Activated T-cell treated with anti-CD3 and anti-CD28 coated beads for 24 hours (primary cell): ENCODE measurements around the gene TOP2B.

ENCODE experiments used
- DNase-seq: peaks from one replicate; pipeline ENCODE4 v3.0.0-alpha.2; 2020; ENCODE audit warnings: low read depth

Gene TOP2B, protein sequence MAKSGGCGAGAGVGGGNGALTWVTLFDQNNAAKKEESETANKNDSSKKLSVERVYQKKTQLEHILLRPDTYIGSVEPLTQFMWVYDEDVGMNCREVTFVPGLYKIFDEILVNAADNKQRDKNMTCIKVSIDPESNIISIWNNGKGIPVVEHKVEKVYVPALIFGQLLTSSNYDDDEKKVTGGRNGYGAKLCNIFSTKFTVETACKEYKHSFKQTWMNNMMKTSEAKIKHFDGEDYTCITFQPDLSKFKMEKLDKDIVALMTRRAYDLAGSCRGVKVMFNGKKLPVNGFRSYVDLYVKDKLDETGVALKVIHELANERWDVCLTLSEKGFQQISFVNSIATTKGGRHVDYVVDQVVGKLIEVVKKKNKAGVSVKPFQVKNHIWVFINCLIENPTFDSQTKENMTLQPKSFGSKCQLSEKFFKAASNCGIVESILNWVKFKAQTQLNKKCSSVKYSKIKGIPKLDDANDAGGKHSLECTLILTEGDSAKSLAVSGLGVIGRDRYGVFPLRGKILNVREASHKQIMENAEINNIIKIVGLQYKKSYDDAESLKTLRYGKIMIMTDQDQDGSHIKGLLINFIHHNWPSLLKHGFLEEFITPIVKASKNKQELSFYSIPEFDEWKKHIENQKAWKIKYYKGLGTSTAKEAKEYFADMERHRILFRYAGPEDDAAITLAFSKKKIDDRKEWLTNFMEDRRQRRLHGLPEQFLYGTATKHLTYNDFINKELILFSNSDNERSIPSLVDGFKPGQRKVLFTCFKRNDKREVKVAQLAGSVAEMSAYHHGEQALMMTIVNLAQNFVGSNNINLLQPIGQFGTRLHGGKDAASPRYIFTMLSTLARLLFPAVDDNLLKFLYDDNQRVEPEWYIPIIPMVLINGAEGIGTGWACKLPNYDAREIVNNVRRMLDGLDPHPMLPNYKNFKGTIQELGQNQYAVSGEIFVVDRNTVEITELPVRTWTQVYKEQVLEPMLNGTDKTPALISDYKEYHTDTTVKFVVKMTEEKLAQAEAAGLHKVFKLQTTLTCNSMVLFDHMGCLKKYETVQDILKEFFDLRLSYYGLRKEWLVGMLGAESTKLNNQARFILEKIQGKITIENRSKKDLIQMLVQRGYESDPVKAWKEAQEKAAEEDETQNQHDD (N-terminal part only)

DNA sequence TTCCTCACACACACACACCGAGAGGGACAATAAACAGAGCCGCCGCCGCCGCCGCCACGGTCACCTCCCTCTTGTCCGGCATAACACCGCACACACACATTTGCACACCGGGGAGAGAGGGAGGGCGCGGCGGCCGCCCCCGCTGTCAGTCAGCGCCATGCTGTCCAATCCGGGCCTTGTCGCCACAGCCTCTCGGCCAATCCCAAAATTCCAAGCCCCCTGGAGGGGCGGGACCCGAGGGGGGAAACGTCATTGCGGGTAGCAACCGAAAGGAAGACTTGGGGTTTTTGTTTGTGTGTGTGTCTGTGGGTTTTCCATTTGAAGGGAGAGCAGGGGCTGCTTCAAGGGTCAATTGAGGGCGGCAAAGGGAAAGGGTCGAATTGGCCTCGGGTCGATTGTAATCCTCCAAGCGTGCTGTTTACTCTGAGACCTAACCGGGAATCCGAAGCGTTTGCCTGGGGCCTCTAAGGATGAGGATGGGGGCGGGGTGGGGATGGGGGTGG is at the start of gene TOP2B:
TSS of gene TOP2B (minus strand) at position 96 of the 503 bp plus-strand sequence. CDS start 610 bp downstream, outside the sequence.
- peak; percentile 93 for DNase-seq

DNA sequence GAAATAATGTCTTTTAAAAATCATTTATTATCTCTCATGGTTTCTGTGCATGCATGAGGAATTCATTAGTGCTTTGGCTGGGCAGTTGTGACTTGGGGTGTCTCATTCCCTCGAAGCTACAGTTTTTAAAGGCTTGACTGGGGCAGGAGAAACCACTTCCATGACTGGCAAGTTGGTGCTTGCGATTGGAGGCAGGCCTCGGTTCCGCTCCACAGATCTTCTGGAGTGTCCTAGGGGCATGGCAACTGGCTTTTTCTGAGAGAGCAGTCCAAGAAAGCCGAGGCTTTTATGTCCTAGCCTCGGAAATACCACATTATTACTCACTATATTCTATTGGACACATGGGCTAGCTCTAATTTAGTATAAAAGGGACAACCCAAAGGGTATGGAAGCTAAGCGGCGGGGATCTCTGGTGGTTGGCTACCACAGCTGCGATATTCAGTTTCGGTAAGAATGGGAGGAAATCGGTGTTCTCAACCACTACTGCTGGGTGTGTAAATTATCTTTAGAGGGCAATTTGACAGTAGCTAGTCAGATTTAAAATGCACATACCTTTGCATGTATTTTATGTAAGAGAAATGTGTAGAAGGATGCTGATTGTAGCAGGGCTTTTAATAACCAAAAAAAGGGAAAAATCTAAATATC is 48.8 kb upstream of the TOP2B start:
- DNase-seq = no peak

DNA sequence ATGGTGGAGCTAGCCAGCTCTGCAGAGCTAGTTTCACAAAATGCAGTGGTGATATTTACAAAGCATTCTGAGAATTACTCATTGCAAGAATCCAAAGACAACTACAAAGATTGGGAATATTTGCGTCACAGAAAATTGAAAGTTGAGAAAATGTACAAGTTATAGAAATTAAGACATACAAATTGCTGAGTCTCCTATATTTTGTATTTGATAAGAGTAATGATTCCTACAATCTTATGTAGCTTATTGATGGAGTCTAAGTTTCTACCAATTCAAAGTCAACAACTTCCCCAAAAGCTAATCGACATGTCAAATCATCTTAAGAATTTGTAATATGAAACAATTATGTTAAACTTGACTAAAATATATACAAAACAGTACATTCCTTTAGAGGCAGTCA is 46.4 kb upstream of the TOP2B start:
- no peak for DNase-seq

DNA sequence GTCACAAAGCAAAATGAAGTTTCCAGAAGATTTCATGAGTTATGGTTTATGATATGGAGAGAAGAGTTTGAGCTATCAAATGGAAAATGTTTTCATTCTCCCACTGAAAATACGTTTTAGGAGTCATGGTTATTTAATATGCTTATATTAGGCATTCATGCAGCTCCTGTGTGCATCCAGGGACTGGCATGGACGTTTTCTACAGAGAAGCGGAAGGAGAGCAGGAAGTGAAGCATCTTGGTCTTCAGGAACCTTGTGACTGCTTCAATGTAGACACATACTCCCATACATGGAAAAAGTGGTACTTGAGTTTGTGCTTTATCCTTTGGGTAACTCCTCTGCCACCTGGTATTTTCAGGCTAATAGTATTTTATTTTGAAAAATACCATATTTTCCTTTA is 43.3 kb upstream of the TOP2B start:
- no peak for DNase-seq

DNA sequence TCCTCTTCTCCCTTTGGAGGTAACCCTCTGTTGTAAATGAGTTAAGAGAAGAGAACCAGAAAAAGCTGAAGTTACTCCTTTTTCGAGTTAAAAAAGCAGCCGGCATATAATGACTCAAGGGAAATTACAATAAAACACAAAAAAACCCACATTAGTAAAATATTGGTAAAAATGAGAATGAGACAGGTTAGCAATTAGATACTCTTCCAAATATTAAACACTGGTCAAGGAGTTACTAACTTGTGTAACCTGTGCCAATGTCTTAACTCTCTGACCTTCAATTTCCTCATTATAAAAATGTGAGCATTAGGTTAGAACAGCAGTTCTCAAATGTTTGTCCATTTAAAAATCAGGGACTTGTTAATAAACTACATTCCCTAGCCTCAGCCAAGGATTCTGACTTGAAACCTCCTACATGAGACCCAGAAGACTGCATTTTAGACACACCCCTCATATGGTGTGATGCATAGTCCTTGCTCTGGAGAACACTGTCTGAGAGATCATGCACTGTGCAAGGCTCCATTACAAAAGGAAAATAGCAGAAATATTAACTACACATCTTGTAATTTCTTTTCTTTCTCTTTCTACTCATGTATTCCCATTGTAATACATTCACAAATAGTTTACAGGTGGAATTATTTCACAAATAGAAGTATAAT is 42.7 kb upstream of the TOP2B start:
- DNase-seq = no peak

DNA sequence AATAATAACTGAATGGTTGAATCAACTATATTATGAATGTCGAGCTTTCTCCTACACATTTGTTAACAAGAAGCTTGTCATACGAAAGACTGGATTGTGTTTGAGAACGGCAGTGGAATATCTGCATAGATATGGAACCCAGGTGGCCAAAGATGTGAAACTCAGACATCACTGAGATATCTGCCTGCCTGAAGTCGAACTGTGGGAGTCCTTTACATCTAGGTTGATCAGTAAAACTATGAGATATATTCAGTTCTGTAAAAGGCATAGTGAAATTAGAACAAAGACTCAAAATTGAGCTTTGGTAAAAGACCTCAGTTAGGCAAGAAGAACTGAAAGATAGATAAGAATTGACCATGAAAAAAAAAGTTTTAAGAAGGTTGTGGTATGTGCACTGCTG is 41.5 kb upstream of the TOP2B start:
- no peak for DNase-seq

DNA sequence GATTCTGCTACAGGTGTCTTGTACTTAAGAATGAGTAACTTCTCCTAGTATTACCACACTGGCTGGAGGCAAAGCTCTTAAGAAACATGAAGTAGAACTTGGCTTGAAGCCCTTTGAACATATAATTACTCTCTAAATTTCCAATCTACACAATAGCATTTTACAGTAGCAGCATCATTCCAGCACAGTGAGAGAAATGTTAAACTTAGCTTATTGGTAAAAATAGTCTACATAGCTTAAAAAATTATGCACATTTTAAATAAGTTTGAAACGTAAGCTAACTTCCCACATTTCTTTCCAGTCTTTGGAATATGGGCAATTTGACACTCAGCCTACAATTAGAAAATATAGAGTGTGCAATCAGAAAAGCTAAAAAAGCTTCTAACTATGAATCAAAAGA is 32.8 kb upstream of the TOP2B start:
- no peak for DNase-seq

DNA sequence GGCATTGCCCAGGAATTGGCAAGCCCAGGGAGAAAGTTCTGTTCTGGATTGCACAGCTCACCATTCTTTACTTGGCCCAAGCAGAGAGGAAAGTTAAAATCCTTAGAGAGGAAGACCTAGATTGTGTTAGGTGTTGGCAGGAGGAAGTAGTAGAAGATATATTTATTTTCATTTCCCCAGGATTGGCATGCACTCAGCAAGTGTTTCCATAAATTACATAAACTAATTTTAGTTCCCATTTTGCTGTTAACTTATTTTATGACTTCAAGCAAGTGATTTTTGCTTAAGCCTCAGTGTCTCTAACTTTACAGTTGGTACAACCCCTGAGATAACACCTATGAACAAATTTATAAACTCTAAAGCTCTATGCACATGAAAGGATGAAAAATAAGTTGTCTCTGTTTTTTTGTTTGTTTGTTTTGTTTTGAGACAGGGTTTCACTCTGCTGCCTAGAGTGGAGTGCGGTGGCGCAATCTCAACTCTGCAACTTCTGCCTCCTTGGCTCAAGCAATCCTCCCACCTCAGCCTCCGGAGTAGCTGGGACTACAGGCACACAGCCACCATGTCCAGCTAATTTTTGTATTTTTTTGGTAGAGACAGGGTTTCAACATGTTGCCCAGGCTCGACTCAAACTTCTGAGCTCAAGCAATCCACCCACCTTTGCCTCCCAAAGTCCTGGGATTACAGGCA is 31.2 kb upstream of the TOP2B start:
- DNase-seq = no peak

DNA sequence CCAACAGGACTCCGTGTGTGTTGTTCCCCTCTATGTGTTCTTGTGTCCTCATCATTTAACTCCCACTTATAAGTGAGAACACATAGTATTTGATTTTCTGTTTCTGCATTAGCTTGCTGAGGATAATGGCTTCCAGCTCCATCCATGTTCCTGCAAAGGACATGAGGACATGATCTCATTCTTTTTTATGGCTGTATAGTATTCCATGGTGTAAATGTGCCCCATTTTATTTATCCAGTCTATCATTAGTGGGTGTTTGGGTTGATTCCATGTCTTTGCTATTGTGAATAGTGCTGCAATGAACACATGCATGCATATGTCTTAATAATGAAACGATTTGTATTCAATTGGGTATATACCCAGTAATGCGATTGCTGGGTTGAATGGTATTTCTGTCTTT is 28.5 kb upstream of the TOP2B start:
- no peak for DNase-seq

DNA sequence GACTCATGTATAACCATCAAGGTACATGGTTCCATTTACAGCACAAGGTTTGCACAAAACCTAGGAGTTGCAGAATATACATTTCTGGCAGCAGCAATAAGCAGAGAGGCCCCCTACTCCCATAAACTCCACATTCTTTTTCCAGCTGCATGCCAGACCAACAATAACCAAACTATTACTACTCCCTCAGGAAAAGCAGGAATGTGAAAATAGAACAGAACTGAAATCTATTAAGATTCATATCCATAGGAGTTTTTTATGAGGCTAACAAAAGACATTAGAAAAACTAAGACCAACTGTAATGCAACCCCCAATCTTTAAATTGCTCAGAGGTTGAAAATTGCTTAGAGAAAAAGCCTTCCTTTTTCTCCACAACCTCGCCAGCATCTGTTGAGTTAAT is 27.6 kb upstream of the TOP2B start:
- DNase-seq = no peak

DNA sequence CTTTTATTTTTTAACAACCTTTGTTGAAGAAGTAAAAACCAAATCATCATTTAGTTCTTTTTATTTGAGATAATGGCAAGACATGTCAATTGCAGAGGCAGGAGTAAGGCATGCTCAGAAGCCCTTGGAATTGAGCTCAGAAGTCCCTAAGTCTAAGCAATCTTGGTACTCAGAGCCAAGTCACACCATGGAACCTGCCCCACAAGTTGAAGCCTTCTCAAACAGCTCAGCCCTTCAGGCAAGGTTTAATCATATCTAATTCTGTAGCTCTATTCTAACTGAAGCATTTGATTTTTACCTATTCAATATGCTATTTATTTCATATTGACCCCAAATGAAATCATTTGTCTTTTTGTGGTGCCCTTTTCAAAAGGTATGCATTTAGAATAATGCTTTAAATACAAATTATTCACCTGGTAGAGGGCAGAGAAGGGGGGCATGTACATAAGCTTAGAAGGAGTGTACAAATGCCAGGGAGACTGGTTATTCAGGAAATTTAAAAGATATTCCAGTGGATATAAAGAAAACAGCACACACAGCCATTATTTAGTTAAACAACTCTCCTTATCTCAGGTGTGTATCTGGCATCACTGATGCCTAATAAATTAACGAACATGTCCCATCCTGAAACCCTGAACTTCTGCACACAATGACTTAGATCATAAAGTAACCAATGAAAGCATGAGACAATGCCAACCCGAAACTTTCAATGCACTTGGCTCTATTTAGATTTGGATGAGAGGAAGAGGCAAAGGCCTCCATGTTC is 26.2 kb upstream of the TOP2B start:
- no peak for DNase-seq

DNA sequence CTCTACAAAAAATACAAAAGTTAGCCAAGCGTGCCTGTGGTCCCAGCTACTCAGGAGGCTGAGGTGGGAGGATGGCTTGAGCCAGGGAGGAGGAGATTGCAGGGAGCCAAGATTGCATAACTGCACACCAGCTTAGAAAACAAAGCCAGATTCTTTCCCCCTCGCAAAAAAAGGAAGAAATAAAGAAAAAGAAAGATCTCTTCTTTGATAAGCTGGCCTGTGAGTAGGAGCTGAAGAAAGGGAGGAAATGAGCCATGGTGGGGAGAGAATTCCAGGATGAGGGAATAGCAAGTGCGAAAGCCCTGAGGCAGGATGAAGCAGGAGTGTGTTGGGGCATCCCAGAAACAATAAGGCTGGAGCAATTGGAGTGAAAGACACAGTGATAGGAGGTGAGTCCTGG is 24.5 kb upstream of the TOP2B start:
- DNase-seq = no peak

DNA sequence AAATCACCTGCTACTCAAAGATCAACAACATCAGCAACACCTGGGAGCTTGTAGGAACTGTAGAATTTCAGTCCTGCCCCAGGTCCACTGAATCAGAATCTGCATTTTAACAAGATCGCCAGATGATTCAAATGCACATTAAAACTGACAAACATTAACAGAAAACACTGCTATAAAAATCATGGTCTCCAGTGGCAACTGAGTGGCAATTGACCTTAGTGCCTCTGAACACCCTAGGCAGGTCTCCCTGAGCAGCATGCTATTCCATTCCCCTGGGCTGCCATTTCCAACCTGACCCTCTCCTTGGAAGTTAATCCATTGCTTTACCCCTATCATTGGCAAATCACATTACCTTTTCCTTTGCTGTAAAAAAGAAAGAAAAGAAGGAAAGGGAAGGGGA is 23.0 kb upstream of the TOP2B start:
- DNase-seq = no peak

DNA sequence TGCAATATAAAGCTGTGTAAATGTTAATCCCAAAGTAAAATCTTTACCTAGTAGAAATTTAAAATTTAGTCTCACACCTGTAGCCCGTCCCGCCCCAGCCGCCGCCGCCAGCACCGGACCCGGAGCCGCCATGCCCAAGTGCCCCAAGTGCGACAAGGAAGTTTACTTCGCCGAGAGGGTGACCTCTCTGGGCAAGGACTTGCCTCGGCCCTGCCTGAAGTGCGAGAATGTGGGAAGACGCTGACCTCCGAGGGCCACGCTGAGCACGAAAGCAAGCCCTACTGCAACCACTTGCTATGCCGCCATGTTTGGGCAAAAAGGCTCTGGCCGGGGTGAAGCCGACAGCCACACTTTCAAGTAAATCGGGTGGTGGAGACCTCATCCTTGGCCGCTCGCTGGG is 22.1 kb upstream of the TOP2B start:
- no peak for DNase-seq

DNA sequence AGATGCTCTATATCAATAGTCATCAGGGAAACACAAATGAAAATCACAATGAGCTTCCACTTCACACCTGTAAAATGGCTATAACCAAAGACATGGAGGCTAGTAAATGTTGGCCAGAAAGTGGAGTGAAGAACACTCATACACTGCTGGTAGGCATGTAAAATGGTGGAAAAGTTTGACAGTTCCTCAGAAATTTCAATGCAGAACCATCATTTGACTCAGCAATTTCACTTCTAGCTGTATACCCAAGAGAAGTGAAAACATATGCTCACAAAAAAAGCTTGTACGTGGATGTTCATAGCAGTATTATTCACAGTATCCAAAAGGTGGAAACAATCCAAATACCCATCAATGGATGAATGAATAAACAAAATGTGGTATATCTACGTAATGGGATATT is 19.2 kb upstream of the TOP2B start:
- DNase-seq = no peak

DNA sequence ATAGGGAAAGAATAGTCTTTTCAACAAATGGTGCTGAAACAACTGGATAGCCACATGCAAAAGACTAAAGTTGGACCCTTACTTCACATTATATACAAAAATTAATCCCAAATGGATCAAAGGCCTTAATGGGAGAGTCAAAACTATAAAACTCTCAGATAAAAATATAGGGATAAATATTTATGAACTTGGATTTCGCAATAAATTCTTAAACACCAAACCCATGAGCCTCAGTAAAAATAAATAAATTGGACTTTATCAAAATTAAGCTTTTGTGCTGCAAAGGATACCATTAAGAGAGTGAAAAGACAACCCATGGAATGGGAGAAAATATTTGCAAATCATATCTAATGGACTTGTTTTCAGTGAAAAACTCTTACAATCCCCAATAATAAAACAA is 18.7 kb upstream of the TOP2B start:
- DNase-seq = no peak

DNA sequence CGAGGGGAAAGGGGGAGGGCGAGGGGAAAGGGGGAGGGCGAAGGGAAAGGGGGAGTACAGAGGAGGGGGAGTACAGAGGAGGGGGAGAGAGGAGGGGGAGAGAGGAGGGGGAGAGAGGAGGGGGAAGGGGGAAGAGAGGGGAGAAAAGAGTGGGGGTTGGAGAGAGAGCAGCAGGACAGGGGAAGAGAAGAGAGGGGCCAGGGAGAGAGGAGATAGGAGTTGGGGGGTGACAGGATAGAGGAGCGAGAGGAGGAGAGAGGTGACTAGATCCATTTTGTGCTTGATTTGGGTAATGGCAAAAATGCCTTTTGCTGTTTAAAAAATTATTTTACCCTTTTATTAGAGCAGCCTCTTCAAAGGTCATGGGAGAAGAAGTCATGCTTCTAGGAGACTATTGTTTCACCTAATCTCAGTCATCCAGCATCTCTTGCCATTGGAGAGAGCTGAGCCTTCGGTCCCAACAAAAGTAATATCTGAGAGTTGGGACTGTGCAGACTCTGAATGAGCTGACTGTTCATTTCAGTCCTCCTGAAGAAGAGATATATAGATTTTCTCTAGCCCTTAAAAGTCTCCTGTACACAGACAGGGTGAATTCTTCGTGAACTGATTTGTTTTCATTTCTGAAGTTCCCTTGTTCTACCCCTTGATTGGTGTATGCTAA is 15.1 kb upstream of the TOP2B start:
- DNase-seq = no peak

DNA sequence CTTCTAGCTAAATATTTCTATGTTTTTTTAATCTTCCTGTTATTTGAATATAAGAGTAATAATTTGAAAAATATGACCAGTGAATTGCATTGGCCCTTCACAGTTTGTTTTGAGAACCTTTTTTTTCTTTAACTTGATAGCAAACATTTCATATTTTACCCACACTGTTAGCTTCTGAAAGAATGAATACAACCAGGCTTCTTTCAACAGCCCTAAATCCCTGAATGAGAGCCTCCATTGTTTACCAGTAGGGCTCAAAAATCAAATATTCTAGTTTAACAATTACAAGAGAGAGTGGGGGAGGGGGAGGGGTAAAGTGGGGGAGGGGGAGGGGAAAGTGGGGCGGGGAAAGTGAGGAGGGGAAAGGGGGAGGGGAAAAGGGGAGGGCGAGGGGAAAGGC is 14.5 kb upstream of the TOP2B start:
- DNase-seq = no peak

DNA sequence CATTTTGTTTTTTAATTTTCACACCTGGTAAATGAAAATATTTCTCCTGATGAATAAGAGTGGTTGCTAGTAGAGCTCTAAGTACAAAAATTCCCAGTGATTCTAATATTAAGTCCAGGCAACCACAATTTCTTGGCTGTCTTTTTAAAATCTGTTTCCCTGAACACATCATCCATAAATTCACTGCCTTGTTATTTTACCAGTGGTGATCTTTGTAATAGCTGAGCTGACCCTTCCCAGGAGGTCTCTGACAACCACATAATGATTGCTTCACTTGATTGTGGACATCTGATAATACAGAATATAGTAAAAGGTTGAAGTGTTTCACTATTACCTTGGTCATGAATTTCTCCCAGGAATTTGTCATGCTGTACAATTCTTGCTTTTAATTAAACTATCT is 13.9 kb upstream of the TOP2B start:
- DNase-seq = no peak

DNA sequence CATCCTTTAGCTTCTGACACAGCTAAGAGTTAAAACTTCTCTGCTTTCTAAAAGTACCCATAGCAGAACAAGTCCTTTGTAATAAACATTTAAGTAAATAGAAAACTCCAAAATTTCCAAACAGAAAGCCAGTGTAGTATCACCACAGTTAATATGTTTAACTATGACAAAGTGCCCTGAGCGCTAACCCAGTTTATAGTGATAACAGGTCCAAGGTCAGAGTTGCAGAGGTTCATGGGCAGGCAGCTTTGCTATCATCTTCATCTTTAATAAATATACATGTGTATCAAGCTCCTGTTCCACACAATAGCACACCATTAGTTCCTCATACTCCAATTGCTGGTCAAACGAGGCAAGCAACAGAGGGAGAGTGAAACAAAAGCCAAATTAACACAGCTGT is 12.4 kb upstream of the TOP2B start:
- DNase-seq = no peak
